Aorta (tissue), 5 donors: ENCODE measurements around the gene SLC26A11. TPM values are rescaled to one million over a fixed set of nuclear protein-coding genes. Genes with fewer than 3 reads are reported as not detected.

Experiments
- ATAC-seq: fragments of 200-7000 bp; cut with Tn5 transposase; one replicate; pipeline ENCODE4 v1.9.1; 2022; ENCODE audit warnings: moderate library complexity; ENCODE audit not compliant: low FRiP score
- DNase-seq, 2 donors: peaks; one replicate each; pipeline ENCODE4 v3.0.0-alpha.2; 2020
- H3K27ac ChIP-seq, 2 donors: one replicate each; pipeline ENCODE4 v1.5.1; 2013; ENCODE audit warnings: low read length in 2 of 2, mild to moderate bottlenecking in 2 of 2, moderate library complexity in 2 of 2, control low read depth in 1 of 2, inconsistent platforms in 1 of 2, low read depth in 1 of 2
- H3K27me3 ChIP-seq, 2 donors: one replicate each; pipeline ENCODE4 v1.6.1; 2013; ENCODE audit warnings: control low read depth in 1 of 2, low read length in 1 of 2, mild to moderate bottlenecking in 1 of 2, moderate library complexity in 1 of 2; ENCODE audit not compliant: insufficient read depth in 2 of 2, control insufficient read depth in 1 of 2
- H3K36me3 ChIP-seq, 2 donors: one replicate each; pipeline ENCODE4 v1.6.1; 2013; ENCODE audit warnings: control low read depth in 1 of 2, low read length in 1 of 2, mild to moderate bottlenecking in 1 of 2; ENCODE audit not compliant: insufficient read depth in 2 of 2, control insufficient read depth in 1 of 2
- H3K4me1 ChIP-seq, 2 donors: one replicate each; pipeline ENCODE4 v1.6.1; 2013; ENCODE audit warnings: low read length in 2 of 2, control low read depth in 1 of 2, mild to moderate bottlenecking in 1 of 2, moderate library complexity in 1 of 2; ENCODE audit not compliant: insufficient read depth in 2 of 2, control insufficient read depth in 1 of 2
- H3K4me3 ChIP-seq, 2 donors: one replicate each; pipeline ENCODE4 v1.5.1; 2013; ENCODE audit warnings: low read length in 2 of 2, control low read depth in 1 of 2, mild to moderate bottlenecking in 1 of 2
- H3K9me3 ChIP-seq: one replicate; pipeline ENCODE4 v1.6.1; 2013; ENCODE audit warnings: mild to moderate bottlenecking, low read length; ENCODE audit not compliant: control insufficient read depth
- WGBS, 2 donors: extraction: QIAGEN DNeasy Blood & Tissue Kit; methylation state at CpG; one replicate each; pipeline ENCODE4 v1.1.7; 2013; 5-methylcytosine and 5-hydroxymethylcytosine counted together
- intact Hi-C, 2 donors: fragments of 100-400 bp; cut with DNase I; formaldehyde crosslinking; loops; one replicate each; pipeline versions ENCODE4 v1.14.2 to v1.15.0; 2022
- polyA plus RNA-seq, 2 donors: library from polyadenylated mRNA; stranded (reverse); fragments of 200-250 nt; gene quantifications; one replicate each; pipeline ENCODE4 v1.2.3, GENCODE V29; 2013
- total RNA-seq, 2 donors: library from RNA; stranded (reverse); fragmentation: NEBNext Ultra II Directional; extraction: Animal tissue kit (Norgen Biotek cat#: 25700); gene quantifications; one replicate each; pipeline ENCODE4 v1.2.1, GENCODE V29; 2021
- donor health status: healthy with polysubstance abuse.
- donor health status: Bipolar disorder and iron deficiency.
- donor health status: DM: no; HTN: no; CAD: no.
- donor health status: DM: no; HTN: no; CAD: no.
- donor health status: DM: yes; HTN: yes; CAD: no.

SLC26A11 gene
- total and polyA plus RNA-seq, 4 donors: 7.3 to 34.0 (median 17.5) TPM

DNA sequence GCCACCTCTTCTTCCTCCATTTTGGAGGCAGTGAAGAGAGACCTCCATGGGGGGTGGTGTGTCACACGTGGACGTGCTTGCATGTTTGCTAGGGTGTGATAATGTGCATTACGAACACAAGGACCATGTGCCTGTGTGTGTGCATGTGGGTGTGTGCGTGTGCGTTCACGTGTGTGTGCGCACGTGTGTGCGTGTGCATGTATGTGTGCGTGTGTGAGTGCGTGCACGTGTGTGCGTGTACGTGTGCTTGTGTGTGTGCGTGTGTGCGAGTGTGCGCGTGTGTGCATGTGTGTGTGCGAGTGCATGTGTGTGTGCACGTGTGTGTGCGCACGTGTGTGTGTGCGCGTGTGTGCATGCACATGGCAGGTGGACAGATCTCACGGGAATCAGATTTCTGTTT is 69.9 kb downstream of the SLC26A11 start:
- H3K4me1 ChIP-seq: no peaks in the 10 kb centered on the region
- intact Hi-C loops: no loop called here
- peaks cover 0 to 12% of the 10 kb centered on the region in 2 donors for H3K36me3 ChIP-seq
- no peak overlapping the region for H3K4me3 ChIP-seq
- H3K9me3 ChIP-seq: no peaks in the 10 kb centered on the region
- no peak for ATAC-seq
- H3K27me3 ChIP-seq: no peaks in the 10 kb centered on the region
- WGBS, 2 donors: 87 to 91% methylated on average over 25 of the region's 25 CpGs
- H3K27ac ChIP-seq: no peak overlapping the region
- DNase-seq: no peak

DNA sequence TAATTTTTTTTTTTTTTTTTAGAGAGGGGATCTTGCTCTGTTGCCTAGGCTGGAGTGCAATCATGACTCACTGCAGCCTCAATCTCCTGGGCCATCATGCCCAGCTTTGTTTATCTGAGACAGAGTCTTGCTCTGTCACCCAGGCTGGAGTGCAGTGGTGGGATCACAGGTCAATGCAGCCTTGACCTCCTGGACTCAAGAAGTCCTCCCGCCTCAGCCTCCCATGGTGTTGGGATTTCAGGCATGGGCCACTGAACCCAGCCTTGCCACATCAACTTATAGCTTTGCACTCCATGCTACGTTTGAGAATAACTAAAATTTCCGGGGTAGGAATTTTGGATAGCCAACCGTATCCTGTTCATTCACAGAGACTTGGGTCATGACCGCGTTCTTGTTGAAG is 71.0 kb downstream of the SLC26A11 start:
- intact Hi-C loops: no loop called here
- 93 to 94% methylated on average over 6 of the region's 6 CpGs for WGBS, 2 donors
- H3K27me3 ChIP-seq: no peaks in the 10 kb centered on the region
- no peak overlapping the region for H3K27ac ChIP-seq
- H3K4me1 ChIP-seq: no peaks in the 10 kb centered on the region
- H3K4me3 ChIP-seq: no peak overlapping the region
- H3K36me3 ChIP-seq: peaks cover 0 to 14% of the 10 kb centered on the region in 2 donors
- DNase-seq (peak in 1 of 2 donors; percentile 22), ATAC-seq (no peak)
- no peaks in the 10 kb centered on the region for H3K9me3 ChIP-seq

DNA sequence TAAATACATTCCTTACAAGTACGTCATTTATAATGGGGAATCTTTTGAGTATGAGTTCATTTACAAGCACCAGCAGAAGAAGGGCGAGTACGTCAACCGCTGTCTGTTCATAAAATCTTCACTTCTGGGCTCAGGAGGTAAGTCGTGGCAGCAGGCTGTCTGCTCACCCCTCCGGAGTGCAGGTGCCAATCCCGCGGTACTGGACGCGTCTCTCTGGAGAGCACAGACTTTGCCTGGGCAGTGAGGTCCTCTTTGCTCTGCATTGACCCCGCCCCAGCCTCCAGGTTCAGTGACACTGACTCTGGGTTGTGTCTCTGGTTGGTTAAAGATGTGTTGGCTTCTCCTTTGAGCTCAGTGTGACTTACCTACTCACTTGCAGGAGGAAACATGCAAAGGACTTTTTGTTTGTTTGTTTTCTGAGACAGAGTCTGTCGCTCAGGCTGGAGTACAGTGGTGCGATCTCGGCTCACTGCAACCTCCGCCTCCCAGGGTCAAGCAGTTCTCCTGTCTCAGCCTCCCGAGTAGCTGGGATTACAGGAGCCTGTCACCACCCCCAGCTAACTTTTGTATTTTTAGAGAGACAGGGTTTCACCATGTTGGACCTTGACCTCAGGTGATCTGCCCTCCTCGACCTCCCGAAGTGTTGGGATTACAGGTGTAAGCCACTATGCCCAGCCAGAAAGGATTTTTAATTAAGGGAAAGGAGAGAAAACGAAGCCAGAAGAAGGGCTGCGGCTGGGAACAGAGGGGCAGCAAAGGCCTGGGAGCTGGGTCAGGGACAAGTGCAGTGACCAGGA is 71.7 kb downstream of the SLC26A11 start:
- WGBS, 2 donors: 94 to 95% methylated on average over 20 of the region's 20 CpGs
- intact Hi-C loops: no loop called here

DNA sequence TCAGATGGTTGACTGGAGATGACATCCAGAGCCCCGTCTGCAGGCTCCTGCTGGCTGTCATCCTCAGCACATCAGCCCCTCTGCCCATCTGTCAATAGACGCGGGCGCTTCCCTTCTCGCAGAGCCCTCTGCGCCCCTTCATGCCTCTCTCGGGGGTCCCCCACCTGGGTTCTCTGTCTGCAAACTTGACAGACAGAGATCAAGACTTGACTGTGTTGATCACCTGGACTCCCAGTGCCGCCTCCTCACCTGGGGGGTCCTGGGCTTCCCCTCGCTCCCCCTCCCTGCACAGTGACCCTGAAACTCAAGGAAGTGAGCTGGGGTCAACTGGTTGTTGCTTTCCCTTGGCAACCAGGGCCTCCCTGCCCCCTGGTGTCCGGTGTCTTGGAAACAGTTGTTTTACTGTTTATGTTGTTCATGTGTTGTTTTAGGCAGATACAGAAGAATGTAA is 72.3 kb downstream of the SLC26A11 start:
- ATAC-seq (no peak), DNase-seq (peak in 1 of 2 donors; percentile 66)
- WGBS, 2 donors: 85 to 88% methylated on average over 10 of the region's 10 CpGs
- Histone ChIP-seq H3K4me1 (no peaks in the 10 kb centered on the region), H3K4me3 (no peak overlapping the region), H3K9me3 (no peaks in the 10 kb centered on the region), H3K27me3 (no peaks in the 10 kb centered on the region), H3K36me3 (peaks cover 0 to 14% of the 10 kb centered on the region in 2 donors), H3K27ac (no peak overlapping the region)
- intact Hi-C loops: no loop called here

More for the DNA sequence above, 71.7 kb downstream of the SLC26A11 start:
- ATAC-seq (no peak), DNase-seq (peak in 1 of 2 donors; percentile 56)
- no peak overlapping the region for H3K27ac ChIP-seq
- no peak overlapping the region for H3K4me3 ChIP-seq
- peaks cover 0 to 14% of the 10 kb centered on the region in 2 donors for H3K36me3 ChIP-seq
- no peaks in the 10 kb centered on the region for H3K4me1 ChIP-seq
- no peaks in the 10 kb centered on the region for H3K27me3 ChIP-seq
- no peaks in the 10 kb centered on the region for H3K9me3 ChIP-seq

DNA sequence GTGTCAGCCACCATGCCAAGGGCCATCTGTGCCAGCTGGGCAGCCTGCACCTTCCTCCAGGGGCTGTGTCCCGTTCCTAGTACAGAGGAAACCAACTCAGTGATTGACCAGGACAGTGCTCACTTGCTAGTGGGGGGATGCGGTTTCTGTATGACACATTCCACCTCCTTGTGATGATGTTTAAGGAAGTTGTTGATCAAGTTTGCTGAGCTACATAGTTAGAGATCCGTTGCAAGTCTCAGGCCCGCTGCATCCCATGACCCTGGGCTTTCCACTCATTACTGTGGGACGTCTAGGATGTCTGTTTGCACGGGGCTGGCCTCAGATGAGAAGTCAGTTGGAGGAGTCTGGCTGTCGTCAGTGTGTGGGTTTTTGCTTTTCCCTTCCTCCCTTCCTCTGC is 74.0 kb downstream of the SLC26A11 start:
- ATAC-seq (no peak), DNase-seq (peak in 1 of 2 donors; percentile 86)
- WGBS, 2 donors: 77 to 78% methylated on average over 7 of the region's 7 CpGs
- Histone ChIP-seq H3K27me3 (no peaks in the 10 kb centered on the region), H3K4me1 (no peaks in the 10 kb centered on the region), H3K36me3 (peaks cover 0 to 13% of the 10 kb centered on the region in 2 donors), H3K27ac (no peak overlapping the region), H3K9me3 (no peaks in the 10 kb centered on the region), H3K4me3 (no peak overlapping the region)
- intact Hi-C loops: no loop called here

DNA sequence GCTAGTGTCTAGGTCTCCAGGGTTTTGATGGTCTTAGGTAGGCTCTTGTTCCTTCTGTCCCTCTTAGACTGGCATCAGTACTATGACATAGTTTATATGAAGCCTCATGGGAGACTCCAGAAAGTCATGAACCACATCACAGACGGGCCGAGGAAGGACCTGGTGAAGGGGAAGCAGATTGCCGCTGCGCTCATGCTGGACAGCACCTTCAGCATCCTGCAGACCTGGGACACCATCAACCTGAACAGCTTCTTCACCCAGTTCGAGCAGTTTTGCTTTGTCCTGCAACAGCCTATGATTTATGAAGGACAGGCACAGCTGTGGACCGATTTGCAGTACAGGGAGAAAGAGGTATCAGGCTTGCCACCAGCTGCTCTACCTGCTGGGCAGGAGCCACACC is 74.4 kb downstream of the SLC26A11 start:
- ATAC-seq: no peak
- Histone ChIP-seq H3K4me1 (no peaks in the 10 kb centered on the region), H3K36me3 (peaks cover 0 to 13% of the 10 kb centered on the region in 2 donors), H3K4me3 (no peak overlapping the region), H3K27ac (no peak overlapping the region), H3K9me3 (no peaks in the 10 kb centered on the region), H3K27me3 (no peaks in the 10 kb centered on the region)
- WGBS, 2 donors: 81 to 88% methylated on average over 6 of the region's 6 CpGs
- no peak for DNase-seq
- intact Hi-C loops: no loop called here

DNA sequence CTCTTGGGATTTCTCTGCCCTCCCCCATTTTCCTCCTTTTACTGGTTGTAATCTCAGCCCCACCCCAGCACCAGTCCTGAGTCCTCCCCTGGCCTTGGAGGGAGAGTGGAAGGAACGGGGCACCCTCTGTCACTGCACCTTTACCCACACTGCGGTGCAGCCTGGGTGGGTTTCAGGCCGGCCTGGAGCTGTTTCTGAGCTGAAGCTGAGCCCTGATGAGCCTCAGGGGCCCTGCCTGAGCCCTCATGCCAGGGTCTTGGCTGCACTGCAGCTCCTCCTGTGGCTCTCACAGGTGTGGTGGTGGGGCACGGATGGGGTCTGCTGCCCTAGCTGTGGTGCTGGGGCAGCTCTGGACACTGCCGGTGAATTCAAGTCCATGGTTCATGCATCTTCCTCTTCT is 74.9 kb downstream of the SLC26A11 start:
- no peak for ATAC-seq
- no peaks in the 10 kb centered on the region for H3K27me3 ChIP-seq
- intact Hi-C loops: no loop called here
- WGBS, 2 donors: 87 to 95% methylated on average over 5 of the region's 5 CpGs
- H3K36me3 ChIP-seq: peaks cover 0 to 13% of the 10 kb centered on the region in 2 donors
- no peak overlapping the region for H3K27ac ChIP-seq
- no peak overlapping the region for H3K4me3 ChIP-seq
- no peaks in the 10 kb centered on the region for H3K9me3 ChIP-seq
- DNase-seq: no peak
- no peaks in the 10 kb centered on the region for H3K4me1 ChIP-seq

DNA sequence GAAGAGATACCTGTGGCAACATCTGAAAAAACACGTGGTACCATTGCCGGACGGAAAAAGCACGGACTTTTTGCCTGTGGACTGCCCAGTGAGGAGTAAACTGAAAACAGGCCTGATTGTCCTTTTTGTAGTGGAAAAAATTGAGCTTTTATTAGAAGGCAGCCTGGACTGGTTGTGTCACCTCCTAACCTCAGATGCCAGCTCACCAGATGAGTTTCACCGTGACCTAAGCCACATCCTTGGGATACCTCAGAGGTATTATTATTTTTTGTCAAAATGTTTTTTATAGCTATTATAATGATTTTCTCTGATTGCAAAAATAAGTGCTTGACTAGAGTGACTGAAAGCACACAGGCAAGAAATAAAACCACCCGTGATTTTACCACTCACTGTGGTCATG is 75.3 kb downstream of the SLC26A11 start:
- DNase-seq (no peak), ATAC-seq (no peak)
- intact Hi-C loops: no loop called here
- H3K27ac ChIP-seq: no peak overlapping the region
- H3K9me3 ChIP-seq: no peaks in the 10 kb centered on the region
- H3K27me3 ChIP-seq: no peaks in the 10 kb centered on the region
- peaks cover 0 to 13% of the 10 kb centered on the region in 2 donors for H3K36me3 ChIP-seq
- H3K4me1 ChIP-seq: no peaks in the 10 kb centered on the region
- WGBS, 2 donors: 91 to 92% methylated on average over 6 of the region's 6 CpGs
- H3K4me3 ChIP-seq: no peak overlapping the region

DNA sequence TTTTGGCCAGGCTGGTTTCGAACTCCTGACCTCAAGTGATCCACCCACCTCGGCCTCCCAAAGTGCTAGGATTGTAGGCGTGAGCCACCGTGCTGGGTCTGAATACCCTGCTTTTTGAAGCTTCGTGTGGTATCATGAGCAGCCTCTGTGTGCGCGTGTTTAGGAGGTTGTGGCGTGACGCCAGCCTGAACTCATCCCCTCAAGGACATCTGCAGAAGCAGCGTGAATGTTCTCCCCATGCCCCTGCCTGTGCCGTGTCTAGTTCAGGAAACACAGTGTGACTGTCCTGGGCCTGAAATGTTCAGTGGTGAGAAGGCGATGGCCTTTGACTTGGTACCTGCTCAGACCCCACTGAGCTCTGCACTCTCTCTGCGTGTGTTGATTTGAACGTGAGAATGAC is 76.0 kb downstream of the SLC26A11 start:
- Histone ChIP-seq H3K4me1 (no peaks in the 10 kb centered on the region), H3K9me3 (no peaks in the 10 kb centered on the region), H3K4me3 (no peak overlapping the region), H3K36me3 (peaks cover 0 to 13% of the 10 kb centered on the region in 2 donors), H3K27me3 (no peaks in the 10 kb centered on the region), H3K27ac (no peak overlapping the region)
- DNase-seq (no peak), ATAC-seq (no peak)
- WGBS, 2 donors: 91 to 92% methylated on average over 14 of the region's 14 CpGs
- intact Hi-C loops: no loop called here
